ENCODE measurements around the gene CHN2. TPM values are rescaled to one million over a fixed set of nuclear protein-coding genes. Genes with fewer than 3 reads are reported as not detected.

The CHN2 gene
- polyA plus RNA-seq, 1 of the 3 experiments (the other 2 are of a cell fraction): 0.02 TPM

DNA sequence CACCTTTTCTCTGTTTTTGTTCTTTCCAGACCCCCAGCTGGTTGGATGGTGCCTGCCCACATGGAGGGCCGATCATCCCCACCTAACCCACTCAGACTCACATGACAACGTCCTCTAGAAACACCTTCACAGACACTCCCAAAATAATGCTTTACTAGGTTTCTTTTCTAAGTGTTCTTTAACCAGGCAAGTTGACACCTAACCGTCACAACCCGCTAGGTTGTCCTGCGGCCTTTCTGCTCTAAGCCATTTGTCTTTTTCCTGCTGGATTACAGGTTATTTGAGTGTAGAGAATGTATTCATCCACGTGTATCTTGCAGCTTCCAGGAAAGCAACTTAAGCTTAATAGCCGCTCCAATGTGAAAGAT, 54.8 kb downstream of the CHN2 start (continued):
- TF ChIP-seq, protein P1, sequence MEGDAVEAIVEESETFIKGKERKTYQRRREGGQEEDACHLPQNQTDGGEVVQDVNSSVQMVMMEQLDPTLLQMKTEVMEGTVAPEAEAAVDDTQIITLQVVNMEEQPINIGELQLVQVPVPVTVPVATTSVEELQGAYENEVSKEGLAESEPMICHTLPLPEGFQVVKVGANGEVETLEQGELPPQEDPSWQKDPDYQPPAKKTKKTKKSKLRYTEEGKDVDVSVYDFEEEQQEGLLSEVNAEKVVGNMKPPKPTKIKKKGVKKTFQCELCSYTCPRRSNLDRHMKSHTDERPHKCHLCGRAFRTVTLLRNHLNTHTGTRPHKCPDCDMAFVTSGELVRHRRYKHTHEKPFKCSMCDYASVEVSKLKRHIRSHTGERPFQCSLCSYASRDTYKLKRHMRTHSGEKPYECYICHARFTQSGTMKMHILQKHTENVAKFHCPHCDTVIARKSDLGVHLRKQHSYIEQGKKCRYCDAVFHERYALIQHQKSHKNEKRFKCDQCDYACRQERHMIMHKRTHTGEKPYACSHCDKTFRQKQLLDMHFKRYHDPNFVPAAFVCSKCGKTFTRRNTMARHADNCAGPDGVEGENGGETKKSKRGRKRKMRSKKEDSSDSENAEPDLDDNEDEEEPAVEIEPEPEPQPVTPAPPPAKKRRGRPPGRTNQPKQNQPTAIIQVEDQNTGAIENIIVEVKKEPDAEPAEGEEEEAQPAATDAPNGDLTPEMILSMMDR (IDR thresholded peaks at IDR 0.05): no peak

DNA sequence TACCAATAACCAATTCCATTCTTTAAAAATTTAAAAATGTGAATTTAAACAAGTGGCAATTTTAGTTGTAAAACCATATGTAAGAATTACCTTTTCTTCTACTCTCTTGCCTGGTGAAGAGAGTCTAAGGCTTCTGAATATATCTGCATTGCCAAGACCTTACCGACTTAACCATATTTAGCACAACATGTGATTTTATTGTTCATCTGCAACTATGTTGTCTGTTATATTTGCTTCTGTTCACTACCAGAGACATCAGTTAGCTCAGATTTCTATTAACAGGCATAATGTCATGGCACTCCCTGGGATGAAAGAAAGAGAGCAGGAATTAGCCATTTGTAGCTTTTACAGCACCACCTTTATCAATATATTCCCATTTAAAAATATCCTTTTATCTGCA, 55.3 kb downstream of the CHN2 start:
- ChIA-PET POLR2A (no interaction called here), CTCF (interaction anchor here (0.6 to 2.2 kb wide), 7 partner anchors 9 to 328 kb away, joined by 4 to 7 read pairs (median 5); no protein-coding TSS in a partner anchor)
- Histone ChIP-seq H4K20me1 (ENCODE audit: insufficient read depth) (no peaks in the 10 kb centered on the region), H3K4me1 (ENCODE audit: control insufficient read depth in 1 of 2, insufficient read depth in 2 of 2, low read depth in 1 of 2, low read length in 1 of 2) (peaks cover 0 to 13% of the 10 kb centered on the region in 2 experiments; a peak in 2 of 4 replicates), H3K9ac (no peak overlapping the region), H2AFZ (ENCODE audit: low read depth) (no peak overlapping the region), H3K36me3 (replicated peaks in 1 of 2; ENCODE audit: control insufficient read depth in 1 of 2, insufficient read depth in 2 of 2, low read length in 1 of 2) (no peaks in the 10 kb centered on the region), H3K4me2 (no peak overlapping the region), H3F3A (replicated peaks; ENCODE audit: insufficient read depth) (no peaks in the 10 kb centered on the region), H3K27me3 (ENCODE audit: insufficient read depth) (no peaks in the 10 kb centered on the region), H3K4me3 (ENCODE audit: low read depth in 2 of 2, low read length in 1 of 2) (no peak overlapping the region), H3K9me2 (no peaks in the 10 kb centered on the region), H3K27ac (ENCODE audit: low read depth in 2 of 2, low read length in 1 of 2) (no peak overlapping the region), H3K79me2 (ENCODE audit: insufficient read depth) (no peaks in the 10 kb centered on the region), H3K9me3 (no peaks in the 10 kb centered on the region)
- no peak for DNase-seq
- TF ChIP-seq RXRA (IDR thresholded peaks at IDR 0.05; ENCODE audit: borderline replicate concordance, low read depth) (no peak), SMC3 (IDR thresholded peaks at IDR 0.05; ENCODE audit: low read depth, low read length) (no peak), PBX3 (IDR thresholded peaks at IDR 0.05) (no peak)
- WGBS (ENCODE audit: low lambda C conversion rate): 63% methylated on average over 1 of the region's 1 CpG

DNA sequence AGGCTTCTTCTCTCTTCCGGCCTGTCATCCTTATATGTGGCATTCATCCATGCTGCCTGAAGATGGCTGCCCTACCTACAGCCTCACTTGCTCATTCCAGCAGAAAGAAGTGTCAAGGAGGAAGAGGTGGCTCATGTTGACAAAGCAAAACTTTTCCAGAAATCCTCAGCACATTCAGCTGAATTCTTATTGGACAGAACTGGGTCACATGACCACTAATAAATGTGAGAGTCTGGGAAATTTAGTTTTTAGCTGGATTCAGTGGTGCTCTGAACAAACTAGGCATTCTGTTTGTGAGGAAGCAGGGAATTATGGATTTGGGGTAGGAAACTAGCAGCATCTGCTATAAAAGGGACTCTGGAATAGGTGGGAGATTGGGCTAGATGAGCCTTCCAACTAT, 58.6 kb downstream of the CHN2 start:
- Histone ChIP-seq H3K27ac (ENCODE audit: low read depth in 2 of 2, low read length in 1 of 2) (no peak overlapping the region), H3K9me2 (no peaks in the 10 kb centered on the region), H3K9me3 (no peaks in the 10 kb centered on the region), H3K4me3 (ENCODE audit: low read depth in 2 of 2, low read length in 1 of 2) (no peak overlapping the region), H3K36me3 (replicated peaks in 1 of 2; ENCODE audit: control insufficient read depth in 1 of 2, insufficient read depth in 2 of 2, low read length in 1 of 2) (no peaks in the 10 kb centered on the region), H3K79me2 (ENCODE audit: insufficient read depth) (no peaks in the 10 kb centered on the region), H4K20me1 (ENCODE audit: insufficient read depth) (no peaks in the 10 kb centered on the region), H3K4me1 (ENCODE audit: control insufficient read depth in 1 of 2, insufficient read depth in 2 of 2, low read depth in 1 of 2, low read length in 1 of 2) (peaks cover 0 to 4% of the 10 kb centered on the region in 2 experiments; a peak in 2 of 4 replicates), H2AFZ (ENCODE audit: low read depth) (no peak overlapping the region), H3K27me3 (ENCODE audit: insufficient read depth) (no peaks in the 10 kb centered on the region), H3F3A (replicated peaks; ENCODE audit: insufficient read depth) (no peaks in the 10 kb centered on the region), H3K9ac (no peak overlapping the region), H3K4me2 (no peak overlapping the region)
- no peak for TF ChIP-seq ELF1 (IDR thresholded peaks at IDR 0.05)
- TF ChIP-seq USF1 (IDR thresholded peaks at IDR 0.05; ENCODE audit: borderline replicate concordance, low read depth): 0 out of 2 replicates have a peak, but pooled peaks have one; percentile 10
- no peak for DNase-seq
- ChIA-PET CTCF (interaction anchor here (1.1 to 2.6 kb wide), 2 partner anchors 64 to 80 kb away, joined by 3 to 16 read pairs; no protein-coding TSS in a partner anchor), POLR2A (no interaction called here)
- WGBS (ENCODE audit: low lambda C conversion rate): 38% methylated on average over 1 of the region's 1 CpG
